ENCODE data around the gene SNX33. TPM values are rescaled to one million over a fixed set of nuclear protein-coding genes. Genes with fewer than 3 reads are reported as not detected.

SNX33 gene
- total and polyA plus RNA-seq, 12 donors: 10.1 to 41.4 (median 19.3) TPM

Other genes with a start within 250 kb of the SNX33 start
- 10 to 100 TPM; 26.1 to 72.7 (median 33.2) TPM for gene SIN3A, start 196.2 kb upstream of the SNX33 start, total RNA-seq
- gene SIN3A, start 196.2 kb upstream of the SNX33 start, polyA plus RNA-seq: 10 to 100 TPM; 11.1 to 22.3 (median 12.8) TPM
- 10 to 100 TPM; 11.7 to 28.5 (median 19.3) TPM for gene PTPN9, start 68.6 kb upstream of the SNX33 start, total RNA-seq
- gene PTPN9, start 68.6 kb upstream of the SNX33 start, polyA plus RNA-seq: 10 to 100 TPM in 1 of 3 donors, 1 to 10 TPM in 2; 5.9 to 20.1 (median 6.1) TPM
- 10 to 100 TPM; 18.5 to 40.8 (median 25.5) TPM for gene SNUPN, start 22.2 kb upstream of the SNX33 start, total RNA-seq
- 10 to 100 TPM; 13.5 to 21.8 (median 16.7) TPM for gene SNUPN, start 22.2 kb upstream of the SNX33 start, polyA plus RNA-seq
- 100 to 1,000 TPM in 5 of 9 donors, 10 to 100 TPM in 4; 74.9 to 161 (median 125) TPM for gene IMP3, start 7.7 kb upstream of the SNX33 start, total RNA-seq
- gene IMP3, start 7.7 kb upstream of the SNX33 start, polyA plus RNA-seq: 10 to 100 TPM; 49.8 to 74.8 (median 64.0) TPM
- gene CSPG4, start 64.9 kb downstream of the SNX33 start, total RNA-seq: 1 to 10 TPM; 1.3 to 6.3 (median 2.7) TPM
- gene CSPG4, start 64.9 kb downstream of the SNX33 start, polyA plus RNA-seq: 1 to 10 TPM in 2 of 3 donors, under 1 TPM in 1; 0.55 to 6.6 (median 4.3) TPM
- gene UBE2Q2, start 195.5 kb downstream of the SNX33 start, total RNA-seq: 10 to 100 TPM; 35.0 to 76.7 (median 45.6) TPM
- gene UBE2Q2, start 195.5 kb downstream of the SNX33 start, polyA plus RNA-seq: 10 to 100 TPM; 18.7 to 49.8 (median 36.6) TPM

All from adrenal gland (tissue), 12 donors.